Choroid plexus epithelial cell (primary cell): ENCODE data around the gene SIDT2.

ENCODE experiments used
- DNase-seq: peaks from one replicate; pipeline ENCODE4 v3.0.0-alpha.2; 2010; ENCODE audit warnings: low read depth
- H3K4me3 ChIP-seq: 2 replicates; pipeline ENCODE4 v1.5.1; 2011; ENCODE audit warnings: low read depth, mild to moderate bottlenecking, control low read depth, low read length, moderate library complexity
- TF ChIP-seq, protein P1 (sequence below): conservative IDR thresholded peaks from 2 replicates; pipeline ENCODE4 v1.5.1; 2011; ENCODE audit warnings: low read depth, mild to moderate bottlenecking, control low read depth, inconsistent platforms, low read length, moderate library complexity

Gene SIDT2

DNA sequence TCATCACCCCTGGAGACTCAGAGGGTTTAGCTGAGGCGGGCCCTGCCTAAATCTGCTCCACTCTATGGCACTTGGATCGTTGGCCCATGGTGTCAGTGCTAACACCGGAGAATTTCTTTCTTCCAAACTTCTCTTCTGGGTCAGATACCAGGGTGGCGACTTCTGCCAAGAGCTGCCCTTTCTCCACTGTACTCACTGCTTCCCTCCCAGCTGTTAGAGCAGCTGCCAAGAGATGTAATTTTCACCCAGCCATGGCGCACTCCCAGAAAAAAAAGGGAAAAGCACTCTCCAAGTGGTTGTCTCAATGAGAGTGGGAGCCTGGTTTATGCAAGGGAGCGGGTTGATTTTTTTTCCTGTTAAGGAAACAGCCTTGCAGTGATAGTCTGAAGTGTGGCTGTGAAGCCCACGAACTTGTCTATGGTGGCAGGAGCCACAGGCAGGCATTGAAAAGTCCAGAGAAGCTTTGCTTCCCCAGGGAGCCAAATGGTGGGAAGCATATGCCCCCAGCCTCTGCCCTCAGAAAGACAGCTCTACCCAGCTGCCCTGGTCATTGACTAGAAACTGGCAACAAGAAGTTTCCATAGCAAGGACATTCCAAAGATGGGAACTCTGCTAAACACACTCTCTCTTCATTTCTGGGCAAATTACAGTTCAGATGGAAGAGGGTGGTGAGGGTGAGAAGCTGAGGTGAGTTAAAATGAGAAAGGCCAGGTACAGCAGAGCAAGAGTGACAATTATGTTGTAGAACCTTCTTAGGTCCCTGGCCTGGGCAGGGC is 42.6 kb downstream of the SIDT2 start:
- TF ChIP-seq, protein P1, sequence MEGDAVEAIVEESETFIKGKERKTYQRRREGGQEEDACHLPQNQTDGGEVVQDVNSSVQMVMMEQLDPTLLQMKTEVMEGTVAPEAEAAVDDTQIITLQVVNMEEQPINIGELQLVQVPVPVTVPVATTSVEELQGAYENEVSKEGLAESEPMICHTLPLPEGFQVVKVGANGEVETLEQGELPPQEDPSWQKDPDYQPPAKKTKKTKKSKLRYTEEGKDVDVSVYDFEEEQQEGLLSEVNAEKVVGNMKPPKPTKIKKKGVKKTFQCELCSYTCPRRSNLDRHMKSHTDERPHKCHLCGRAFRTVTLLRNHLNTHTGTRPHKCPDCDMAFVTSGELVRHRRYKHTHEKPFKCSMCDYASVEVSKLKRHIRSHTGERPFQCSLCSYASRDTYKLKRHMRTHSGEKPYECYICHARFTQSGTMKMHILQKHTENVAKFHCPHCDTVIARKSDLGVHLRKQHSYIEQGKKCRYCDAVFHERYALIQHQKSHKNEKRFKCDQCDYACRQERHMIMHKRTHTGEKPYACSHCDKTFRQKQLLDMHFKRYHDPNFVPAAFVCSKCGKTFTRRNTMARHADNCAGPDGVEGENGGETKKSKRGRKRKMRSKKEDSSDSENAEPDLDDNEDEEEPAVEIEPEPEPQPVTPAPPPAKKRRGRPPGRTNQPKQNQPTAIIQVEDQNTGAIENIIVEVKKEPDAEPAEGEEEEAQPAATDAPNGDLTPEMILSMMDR = no peak
- H3K4me3 ChIP-seq = no peak overlapping the region
- no peak for DNase-seq

DNA sequence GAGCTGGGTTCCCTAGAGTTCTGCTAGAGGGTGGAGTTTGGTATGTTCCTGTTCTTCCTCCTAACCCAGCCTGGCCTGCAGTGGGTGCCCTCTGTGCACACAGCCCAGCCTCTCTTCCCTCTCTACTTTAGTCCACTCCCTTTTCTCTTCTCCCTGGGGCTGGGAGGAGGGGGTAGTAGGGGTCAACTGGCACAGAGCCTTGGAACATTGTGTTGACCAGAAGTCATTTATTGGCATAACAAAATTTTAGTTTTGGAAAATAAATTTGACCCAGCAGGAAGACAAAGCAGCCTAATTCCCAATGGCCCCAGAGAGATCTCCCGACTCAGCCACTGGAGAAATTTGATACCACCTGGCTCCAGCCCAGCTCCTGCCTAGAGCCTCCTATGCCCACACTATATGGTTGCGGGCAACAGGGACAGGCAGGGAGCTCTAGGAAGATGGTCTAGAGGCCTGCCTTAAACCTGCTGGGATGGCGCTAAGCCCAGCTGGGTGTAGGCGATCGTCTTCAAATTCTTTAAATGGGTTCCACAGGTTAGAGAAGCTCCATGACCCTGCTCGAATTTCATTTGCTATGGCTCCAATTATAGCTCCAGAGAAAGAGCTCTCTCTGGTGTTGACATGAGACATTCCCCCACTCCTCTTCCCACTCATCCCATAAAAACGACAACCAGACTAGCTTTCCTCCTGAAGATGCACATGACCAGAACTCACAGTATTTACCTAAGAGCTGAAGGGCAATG is 43.4 kb downstream of the SIDT2 start:
- TF ChIP-seq, protein P1 = peak; percentile 16
- DNase-seq = peak; percentile 62
- H3K4me3 ChIP-seq = no peak overlapping the region

DNA sequence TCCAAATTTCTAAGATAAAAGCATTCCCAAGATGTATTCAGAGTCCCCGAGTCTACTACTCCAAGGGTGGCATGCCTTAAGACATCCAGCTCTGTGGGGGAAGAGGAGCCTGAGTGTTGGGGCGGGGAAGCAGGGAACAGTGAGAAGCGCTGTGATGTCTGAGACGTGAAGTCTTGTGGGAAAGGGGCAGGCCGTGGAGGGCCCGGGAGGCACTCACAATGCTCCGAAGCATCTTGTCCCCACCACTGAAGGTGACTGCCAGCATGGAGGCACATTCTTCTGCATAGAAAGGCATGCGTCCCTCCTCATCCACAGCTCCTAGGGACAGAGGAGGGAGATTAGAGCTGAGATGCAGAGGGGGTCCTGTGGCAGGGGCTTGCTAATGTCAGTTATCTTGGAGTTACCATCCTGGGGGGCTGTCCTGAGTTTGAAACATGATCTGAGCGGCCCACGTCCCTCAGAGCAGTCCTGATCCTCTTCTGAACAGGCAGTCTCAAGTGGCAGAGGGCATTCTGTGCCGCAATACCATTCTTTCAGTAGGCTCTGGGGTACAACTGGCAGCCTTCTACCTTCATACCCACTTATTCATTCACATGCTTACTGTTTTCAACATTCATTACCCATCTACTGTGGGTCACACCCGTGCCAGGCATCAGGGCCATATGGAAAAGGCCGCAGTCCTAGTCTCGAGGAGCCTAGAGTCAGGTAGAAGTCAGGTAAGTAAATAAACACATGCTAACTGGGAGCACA is 44.6 kb downstream of the SIDT2 start:
- TF ChIP-seq, protein P1 = no peak
- no peak overlapping the region for H3K4me3 ChIP-seq
- no peak for DNase-seq

DNA sequence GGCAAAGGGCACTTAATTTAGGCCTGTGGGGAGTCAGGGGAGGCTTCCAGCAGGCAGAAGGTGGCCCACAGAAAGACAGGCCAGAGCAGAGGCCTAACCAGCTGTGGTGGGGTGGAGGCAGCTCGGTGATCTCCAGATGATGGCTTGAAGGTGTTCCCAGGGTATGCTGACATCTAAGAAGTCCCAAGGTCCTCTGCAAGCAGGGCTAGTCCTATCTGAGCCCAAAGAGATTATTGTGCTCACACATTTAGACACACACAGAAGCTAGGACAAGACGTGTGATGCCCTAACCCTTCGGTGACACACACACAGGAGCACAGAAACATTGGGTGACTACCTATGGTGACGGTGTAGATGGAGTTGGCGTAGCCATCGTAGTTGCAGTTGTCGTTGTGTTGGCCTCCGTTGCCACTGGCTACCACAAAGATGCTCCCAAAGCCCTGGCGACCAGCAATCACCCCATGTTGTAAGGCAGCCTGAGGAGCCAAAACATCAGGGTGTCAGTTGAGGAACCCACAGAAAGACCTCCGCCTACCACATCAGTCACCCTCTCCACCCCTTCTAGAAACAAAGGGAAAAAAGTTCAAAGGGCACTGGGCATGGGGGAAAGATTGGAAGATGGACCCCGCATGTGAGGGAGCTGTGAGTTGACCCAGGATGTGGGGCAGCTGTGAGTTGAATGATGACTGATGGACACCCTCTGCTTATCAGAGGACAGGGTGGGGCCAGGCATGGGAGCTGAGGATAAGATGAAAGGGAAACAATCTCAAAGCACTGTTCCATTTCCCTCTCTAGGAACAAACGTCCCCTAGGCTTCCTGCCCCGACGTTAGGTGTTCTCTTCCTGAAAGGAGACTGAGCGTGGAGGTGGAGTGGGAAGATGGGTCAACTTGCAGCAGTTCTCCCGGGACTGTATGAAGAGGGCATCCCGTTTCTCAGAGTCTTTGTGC is 45.5 kb downstream of the SIDT2 start:
- no peak for DNase-seq
- TF ChIP-seq, protein P1 = no peak
- H3K4me3 ChIP-seq = no peak overlapping the region

DNA sequence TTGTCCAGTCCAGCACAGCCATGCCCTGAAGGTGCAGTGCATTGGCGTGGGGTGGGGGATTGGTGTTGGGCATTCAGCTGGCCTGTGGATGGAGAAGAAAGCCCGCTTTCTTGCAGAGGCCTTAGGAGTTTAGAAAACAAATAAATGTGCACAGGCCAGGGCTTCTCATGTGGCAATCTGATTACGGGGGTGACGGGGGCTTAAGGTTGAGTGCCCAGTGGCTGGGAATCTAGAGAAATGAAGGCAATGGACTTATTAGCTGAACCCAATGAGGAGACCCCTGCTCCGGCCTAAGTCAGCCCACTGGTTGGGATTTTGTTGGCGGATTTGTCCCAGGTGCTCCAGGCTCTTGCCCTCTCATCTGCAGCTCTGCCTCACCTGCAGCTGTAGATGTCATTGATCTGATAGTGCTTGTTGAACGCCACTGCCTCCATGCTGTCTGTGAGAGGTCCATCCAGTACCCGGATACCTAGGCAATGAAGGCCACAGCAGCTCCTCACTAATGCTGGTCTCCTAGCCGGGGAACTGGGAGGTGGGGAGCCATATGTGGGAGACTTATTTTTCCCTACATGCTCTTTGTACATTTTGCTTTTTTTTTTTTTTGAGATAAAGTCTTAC is 47.1 kb downstream of the SIDT2 start:
- TF ChIP-seq, protein P1 = no peak
- DNase-seq = no peak
- no peak overlapping the region for H3K4me3 ChIP-seq
